ENCODE results near the gene SRSF4. TPM values are rescaled to one million over a fixed set of nuclear protein-coding genes. Genes with fewer than 3 reads are reported as not detected.

Gene SRSF4
- total RNA-seq, 4 donors from 2014 or later: 61.4 to 107 (median 75.4) TPM

DNA sequence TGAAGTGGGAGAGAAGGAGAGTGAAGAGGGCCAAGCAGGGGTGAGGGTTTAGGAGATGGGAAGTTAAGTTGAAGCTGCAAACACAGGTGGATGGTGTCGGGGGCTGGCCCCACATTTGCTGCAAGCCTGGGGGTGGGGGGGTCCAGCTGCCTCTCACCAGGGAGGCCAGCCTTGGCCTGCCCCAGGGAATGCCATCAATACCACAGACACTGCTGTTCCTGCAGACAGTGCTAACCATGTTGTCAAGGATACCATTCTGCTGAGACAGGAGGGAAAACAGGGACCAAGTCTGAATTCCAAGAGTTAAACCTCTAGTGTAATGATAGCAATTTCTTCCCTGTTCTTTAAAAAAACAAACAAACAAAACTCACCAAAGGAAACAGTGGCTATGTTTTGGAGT is 41.0 kb upstream of the SRSF4 start:
- TF ChIP-seq, protein P1, sequence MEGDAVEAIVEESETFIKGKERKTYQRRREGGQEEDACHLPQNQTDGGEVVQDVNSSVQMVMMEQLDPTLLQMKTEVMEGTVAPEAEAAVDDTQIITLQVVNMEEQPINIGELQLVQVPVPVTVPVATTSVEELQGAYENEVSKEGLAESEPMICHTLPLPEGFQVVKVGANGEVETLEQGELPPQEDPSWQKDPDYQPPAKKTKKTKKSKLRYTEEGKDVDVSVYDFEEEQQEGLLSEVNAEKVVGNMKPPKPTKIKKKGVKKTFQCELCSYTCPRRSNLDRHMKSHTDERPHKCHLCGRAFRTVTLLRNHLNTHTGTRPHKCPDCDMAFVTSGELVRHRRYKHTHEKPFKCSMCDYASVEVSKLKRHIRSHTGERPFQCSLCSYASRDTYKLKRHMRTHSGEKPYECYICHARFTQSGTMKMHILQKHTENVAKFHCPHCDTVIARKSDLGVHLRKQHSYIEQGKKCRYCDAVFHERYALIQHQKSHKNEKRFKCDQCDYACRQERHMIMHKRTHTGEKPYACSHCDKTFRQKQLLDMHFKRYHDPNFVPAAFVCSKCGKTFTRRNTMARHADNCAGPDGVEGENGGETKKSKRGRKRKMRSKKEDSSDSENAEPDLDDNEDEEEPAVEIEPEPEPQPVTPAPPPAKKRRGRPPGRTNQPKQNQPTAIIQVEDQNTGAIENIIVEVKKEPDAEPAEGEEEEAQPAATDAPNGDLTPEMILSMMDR (IDR thresholded peaks at IDR 0.05; ENCODE audit: low read depth): no peak

DNA sequence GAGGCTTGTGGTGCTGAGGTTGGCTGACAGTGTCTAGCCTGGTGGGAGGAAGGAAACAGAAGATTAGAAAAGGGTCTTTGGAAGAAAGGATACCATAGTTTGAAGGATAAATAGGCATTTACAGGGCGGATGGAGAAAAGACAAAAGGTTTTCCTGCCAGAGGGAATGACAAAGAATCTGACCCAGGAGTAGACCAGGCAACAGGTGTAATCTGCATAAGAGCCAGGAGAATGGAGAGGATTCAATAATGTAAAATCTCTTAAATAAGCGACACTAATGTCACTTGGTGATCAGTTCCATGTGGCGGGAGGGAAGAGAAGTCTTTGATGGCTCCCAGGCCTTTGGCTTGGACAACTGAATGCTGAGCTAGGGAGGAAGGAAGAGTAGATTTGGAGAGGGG is 39.6 kb upstream of the SRSF4 start:
- TF ChIP-seq, protein P1 (IDR thresholded peaks at IDR 0.05; ENCODE audit: low read depth): no peak

DNA sequence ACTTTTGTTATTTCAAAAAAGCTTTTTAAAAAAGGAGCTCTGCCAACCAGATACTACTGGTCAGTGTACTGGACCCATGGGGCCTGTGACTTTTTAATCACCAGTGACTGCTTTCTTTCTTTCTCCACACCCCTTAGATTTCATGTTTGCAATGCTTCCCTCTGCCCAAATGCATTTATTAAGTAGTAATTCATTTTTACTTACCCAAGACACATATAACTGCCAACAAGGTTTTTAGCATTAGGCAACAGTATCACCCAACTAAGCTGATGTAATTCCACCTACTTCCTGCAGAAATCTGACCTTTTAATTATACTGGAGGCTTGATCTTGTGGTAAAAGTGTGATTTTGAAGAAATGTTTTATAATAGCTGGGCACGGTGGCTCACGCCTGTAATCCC is 36.5 kb upstream of the SRSF4 start:
- TF ChIP-seq, protein P1 (IDR thresholded peaks at IDR 0.05; ENCODE audit: low read depth): no peak

DNA sequence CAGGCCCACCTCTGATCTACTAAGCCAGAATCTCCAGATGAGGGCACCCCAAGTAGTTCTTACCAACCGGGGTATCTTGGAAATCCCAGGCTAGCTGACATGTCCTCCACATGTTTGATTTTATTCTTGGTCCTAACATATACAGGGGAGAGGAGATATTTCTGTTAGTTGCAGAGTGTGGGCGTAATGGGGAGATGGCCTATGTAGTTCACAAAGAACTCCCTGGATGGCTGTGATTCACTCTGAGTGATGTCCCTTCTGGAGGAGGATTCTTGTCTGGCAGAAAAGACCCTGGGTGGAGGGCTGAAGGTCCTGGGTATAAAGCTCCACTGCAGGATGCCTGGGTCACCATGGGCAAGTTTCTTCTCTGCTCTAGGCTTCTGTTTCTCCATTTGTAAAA is 35.9 kb upstream of the SRSF4 start:
- TF ChIP-seq, protein P1 (IDR thresholded peaks at IDR 0.05; ENCODE audit: low read depth): no peak

DNA sequence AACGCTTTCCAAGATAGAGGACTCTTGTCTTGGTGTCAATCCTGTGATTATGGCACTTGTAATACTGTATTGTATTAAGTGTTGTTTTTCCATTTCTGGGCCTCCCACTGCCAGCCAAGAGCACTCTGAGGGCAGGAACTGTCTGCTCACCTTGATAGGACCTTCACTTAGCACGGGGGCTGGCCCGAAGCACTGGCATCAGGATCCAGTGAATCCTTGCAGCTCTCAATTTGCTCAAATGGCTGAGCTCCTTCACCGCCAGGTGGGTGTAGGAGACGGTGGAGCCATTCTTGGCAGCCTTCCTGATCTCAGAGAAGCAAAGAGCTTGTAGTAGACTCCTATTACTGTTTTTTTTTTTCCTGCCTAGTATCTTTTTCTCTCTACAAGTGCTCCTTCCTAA is 31.4 kb upstream of the SRSF4 start:
- TF ChIP-seq, protein P1 (IDR thresholded peaks at IDR 0.05; ENCODE audit: low read depth): no peak

DNA sequence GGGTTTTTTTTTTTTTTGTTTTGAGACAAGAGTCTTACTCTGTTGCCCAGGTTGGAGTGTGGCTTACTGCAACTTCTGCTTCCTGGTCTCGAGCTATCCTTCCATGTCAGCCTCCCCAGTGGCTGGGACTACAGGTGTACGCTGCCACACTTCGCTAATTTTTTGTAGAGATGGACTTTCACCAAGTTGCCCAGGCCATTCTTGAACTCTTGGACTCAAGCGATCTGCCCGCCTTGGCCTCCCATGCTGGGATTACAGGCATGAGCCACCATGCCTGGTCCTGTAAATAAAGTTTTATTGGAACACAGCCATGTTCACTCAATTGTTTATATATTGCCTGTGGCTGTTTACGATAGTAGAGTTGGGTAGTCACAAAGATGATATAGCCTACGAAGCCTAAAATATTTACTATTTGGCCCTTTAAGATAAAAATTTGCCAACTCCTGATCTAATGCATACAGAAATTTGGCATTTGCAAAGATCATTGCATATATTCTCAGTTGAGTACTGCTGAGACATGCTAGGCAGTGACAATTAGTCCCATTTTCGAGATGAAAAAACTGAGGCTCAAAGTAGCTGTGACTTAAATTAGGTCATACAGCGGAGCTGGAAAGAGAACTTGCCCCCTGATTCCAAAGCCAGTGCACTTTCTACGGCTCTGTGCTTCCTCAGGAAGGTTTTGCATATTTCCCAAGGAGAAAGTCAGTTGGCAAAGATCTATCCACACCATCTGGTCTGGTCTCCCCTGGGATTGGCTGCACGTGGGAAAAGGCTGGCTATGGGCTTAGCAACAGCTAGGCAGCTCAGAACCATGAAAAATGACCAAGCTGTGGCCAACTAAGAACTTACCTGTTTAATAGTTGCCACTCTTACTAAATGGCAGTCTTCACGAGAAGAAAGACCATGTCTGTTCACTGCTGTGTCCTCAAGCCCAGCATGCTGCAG is 29.7 kb upstream of the SRSF4 start:
- TF ChIP-seq, protein P1 (IDR thresholded peaks at IDR 0.05; ENCODE audit: low read depth): no peak

DNA sequence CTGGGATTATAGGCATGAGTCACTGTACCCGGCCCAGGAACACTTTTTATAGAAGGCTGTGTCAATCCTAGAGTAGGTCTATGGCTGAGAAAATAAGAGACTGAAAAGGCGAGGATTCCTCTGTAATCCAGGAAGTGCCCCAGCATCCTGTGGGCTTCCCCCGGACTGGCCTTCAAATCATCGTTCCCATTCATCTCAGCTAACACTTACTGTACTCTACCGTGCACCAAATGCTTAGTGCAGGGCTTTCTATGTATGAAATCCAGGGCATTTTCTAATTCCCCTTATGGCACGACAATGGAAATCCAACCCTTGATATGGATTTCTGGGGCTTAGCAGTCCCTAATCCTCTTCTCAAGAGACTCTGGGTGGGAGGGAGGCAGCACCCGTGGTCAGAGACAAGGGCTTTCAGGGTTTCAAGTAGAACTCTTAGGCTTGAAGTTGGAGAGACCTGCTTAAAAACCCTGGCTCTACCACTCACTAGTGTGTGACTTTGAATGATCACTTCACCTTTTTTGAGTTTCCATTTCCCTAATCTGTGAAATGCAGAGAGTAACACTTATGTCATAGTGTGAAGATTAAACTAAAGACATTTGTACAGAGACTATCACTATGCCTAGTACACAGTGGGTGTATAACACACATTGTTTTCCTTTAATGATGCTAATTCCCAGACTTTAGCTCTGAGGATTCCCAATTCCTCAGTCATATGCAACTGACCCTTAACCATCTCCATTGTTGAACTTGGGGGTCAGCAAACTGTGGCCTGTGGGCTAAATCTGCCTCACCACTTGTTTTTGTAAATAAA is 28.8 kb upstream of the SRSF4 start:
- TF ChIP-seq, protein P1 (IDR thresholded peaks at IDR 0.05; ENCODE audit: low read depth): no peak

Data from subcutaneous adipose tissue (tissue), 4 donors.